CD4-positive, CD25-positive, alpha-beta regulatory T cell (primary cell): Measurements from ENCODE around the gene ALPL. TPM values are rescaled to one million over a fixed set of nuclear protein-coding genes. Genes with fewer than 3 reads are reported as not detected.
A peak's percentile ranks its signal among the peaks of the same experiment; 100 is the strongest.
"Not testable (repeated sequence)": the region's sequence is repeated elsewhere in the genome, so short reads cannot be mapped to it uniquely, and the experiment has no call there.

ENCODE experiments used
- ATAC-seq, 2 donors: fragments of 150-1000 bp; cut with Tn5 transposase; one replicate each; pipeline ENCODE4 v1.10.0; 2021; ENCODE audit warnings: low read depth in 2 of 2, moderate number of reproducible peaks in 2 of 2, moderate library complexity in 1 of 2
- DNase-seq, 3 donors: peaks; one replicate each; pipeline versions ENCODE4 v3.0.0 to v3.0.0-alpha.2; 2012 to 2022; ENCODE audit warnings: mixed read lengths in 1 of 3
- H3K27ac ChIP-seq: one replicate; pipeline ENCODE4 v1.7.0; 2013; ENCODE audit warnings: mild to moderate bottlenecking, low read length; ENCODE audit not compliant: insufficient read depth, poor library complexity, severe bottlenecking
- H3K27me3 ChIP-seq: one replicate; pipeline ENCODE4 v1.7.0; 2013; ENCODE audit warnings: low read length; ENCODE audit not compliant: control insufficient read depth, insufficient read depth
- H3K36me3 ChIP-seq: one replicate; pipeline ENCODE4 v1.7.0; 2013; ENCODE audit warnings: mild to moderate bottlenecking, low read length, moderate library complexity; ENCODE audit not compliant: control insufficient read depth, insufficient read depth
- H3K4me1 ChIP-seq: 2 replicates; pipeline ENCODE4 v1.7.0; 2013; ENCODE audit warnings: mild to moderate bottlenecking, low read length; ENCODE audit not compliant: insufficient read depth, control insufficient read depth, poor library complexity, severe bottlenecking
- H3K4me3 ChIP-seq: one replicate; pipeline ENCODE4 v1.7.0; 2013; ENCODE audit warnings: low read depth, mild to moderate bottlenecking, low read length, moderate library complexity
- H3K9me3 ChIP-seq, 2 experiments: 1 replicate in 1 of 2; 2 replicates in 1 of 2; pipeline ENCODE4 v1.7.0; 2013; ENCODE audit warnings: low read length in 2 of 2, mild to moderate bottlenecking in 1 of 2, moderate library complexity in 1 of 2; ENCODE audit not compliant: control insufficient read depth in 2 of 2
- H3K27ac Mint-ChIP-seq, 3 donors: one replicate each; pipeline ENCODE4 v1.8.0; 2020 to 2022; ENCODE audit warnings: mild to moderate bottlenecking in 3 of 3, mixed read lengths in 3 of 3, moderate library complexity in 2 of 3
- H3K27me3 Mint-ChIP-seq: one replicate; pipeline ENCODE4 v1.8.0; 2022; ENCODE audit warnings: mild to moderate bottlenecking, mixed read lengths
- H3K36me3 Mint-ChIP-seq: one replicate; pipeline ENCODE4 v1.8.0; 2020; ENCODE audit warnings: mixed read lengths
- H3K4me1 Mint-ChIP-seq, 4 donors: one replicate each; pipeline ENCODE4 v1.8.0; 2020 to 2022; ENCODE audit warnings: mixed read lengths in 4 of 4, mild to moderate bottlenecking in 1 of 4
- H3K4me3 Mint-ChIP-seq, 4 donors: one replicate each; pipeline ENCODE4 v1.8.0; 2020 to 2022; ENCODE audit warnings: mild to moderate bottlenecking in 4 of 4, mixed read lengths in 4 of 4, moderate library complexity in 3 of 4
- H3K9me3 Mint-ChIP-seq, 7 donors: one replicate each; pipeline ENCODE4 v1.8.0; 2020 to 2022; ENCODE audit warnings: mixed read lengths in 7 of 7, mild to moderate bottlenecking in 3 of 7, moderate library complexity in 2 of 7
- polyA plus RNA-seq, 4 donors: library from polyadenylated mRNA; unstranded; fragments of 300-500 nt; fragmentation: Illumina TruSeq; gene quantifications; one replicate each; pipeline ENCODE4 v1.2.3, GENCODE V29; 2021
- total RNA-seq: library from RNA; stranded (reverse); gene quantifications from one replicate; pipeline ENCODE4 v1.2.3, GENCODE V29; 2022

The ALPL gene
- total and polyA plus RNA-seq, 5 donors from 2014 or later, result not detected

DNA sequence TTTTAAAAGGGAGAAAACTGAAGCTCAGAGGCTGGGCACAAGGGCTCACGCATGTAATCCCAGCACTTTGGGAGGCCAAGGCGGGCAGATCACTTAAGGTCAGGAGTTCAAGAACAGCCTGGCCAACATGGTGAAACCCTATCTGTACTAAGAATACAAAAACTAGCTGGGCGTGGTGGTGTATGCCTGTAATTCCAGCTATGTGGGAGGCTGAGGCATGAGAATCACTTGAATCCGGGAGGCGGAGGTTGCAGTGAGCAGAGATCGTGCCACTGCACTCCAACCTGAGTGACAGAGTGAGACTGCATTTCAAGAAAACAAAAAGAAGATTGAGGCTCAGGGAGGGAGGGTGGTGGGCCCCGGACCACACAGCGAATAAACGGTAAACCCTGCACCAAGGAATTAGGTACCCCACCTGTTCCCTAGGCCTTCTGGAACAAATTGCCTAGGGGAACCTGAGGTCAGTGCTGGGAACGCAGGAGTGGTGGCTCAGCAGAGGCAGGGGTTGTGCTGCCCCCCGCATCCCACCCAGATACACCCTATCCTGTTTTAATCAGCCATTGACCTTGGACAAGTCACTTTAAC, 10.4 kb downstream of the ALPL start:
- not testable (repeated sequence) for DNase-seq

GRCh38 chr1:21520899-21521716, 11.9 kb downstream of the ALPL start:
- Mint-ChIP-seq H3K4me3 (no peak overlapping the region), H3K36me3 (no peaks in the 10 kb centered on the region), H3K27me3 (no peaks in the 10 kb centered on the region), H3K4me1 (no peaks in the 10 kb centered on the region), H3K9me3 (no peaks in the 10 kb centered on the region), H3K27ac (no peak overlapping the region)
- DNase-seq (no peak), ATAC-seq (no peak)
- Histone ChIP-seq H3K4me1 (no peaks in the 10 kb centered on the region), H3K27ac (no peak overlapping the region), H3K36me3 (no peaks in the 10 kb centered on the region), H3K27me3 (no peaks in the 10 kb centered on the region), H3K4me3 (no peak overlapping the region), H3K9me3 (no peaks in the 10 kb centered on the region)

More for the DNA sequence above, 10.4 kb downstream of the ALPL start:
- ATAC-seq, H3K4me1 Mint-ChIP-seq, H3K36me3 ChIP-seq, H3K4me3 Mint-ChIP-seq, H3K9me3 Mint-ChIP-seq, H3K36me3 Mint-ChIP-seq, H3K4me3 ChIP-seq, H3K27ac Mint-ChIP-seq, H3K27ac ChIP-seq, H3K27me3 ChIP-seq, H3K9me3 ChIP-seq, H3K27me3 Mint-ChIP-seq, H3K4me1 ChIP-seq: not testable (repeated sequence)

DNA sequence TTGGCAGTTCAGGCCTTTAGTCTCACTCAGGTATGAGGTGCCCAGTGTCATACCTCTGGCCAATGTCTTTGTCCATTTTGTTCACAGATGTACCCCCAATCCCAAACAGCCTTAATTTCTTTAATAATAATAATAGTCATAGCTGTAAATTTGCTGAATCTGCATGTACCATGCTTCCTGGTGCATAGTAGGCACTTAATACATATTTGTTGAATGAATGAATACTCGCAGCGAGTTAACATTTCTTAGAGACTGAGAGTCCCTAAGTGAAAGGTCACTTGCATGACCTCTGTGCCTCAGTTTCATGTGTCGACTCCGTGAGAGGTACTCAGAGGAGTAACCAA, 12.5 kb downstream of the ALPL start:
- ATAC-seq (no peak), DNase-seq (no peak)
- H3K27ac ChIP-seq, result no peak overlapping the region
- H3K27me3 ChIP-seq, result no peaks in the 10 kb centered on the region
- no peak overlapping the region for H3K27ac Mint-ChIP-seq
- H3K4me1 Mint-ChIP-seq, result no peaks in the 10 kb centered on the region
- H3K9me3 ChIP-seq, result no peaks in the 10 kb centered on the region
- no peaks in the 10 kb centered on the region for H3K9me3 Mint-ChIP-seq
- H3K36me3 Mint-ChIP-seq, result no peaks in the 10 kb centered on the region
- no peaks in the 10 kb centered on the region for H3K36me3 ChIP-seq
- no peak overlapping the region for H3K4me3 Mint-ChIP-seq
- no peaks in the 10 kb centered on the region for H3K27me3 Mint-ChIP-seq
- H3K4me3 ChIP-seq, result no peak overlapping the region
- H3K4me1 ChIP-seq, result no peaks in the 10 kb centered on the region

- Histone ChIP-seq H3K9me3 (no peaks in the 10 kb centered on the region), H3K36me3 (no peaks in the 10 kb centered on the region), H3K4me1 (no peaks in the 10 kb centered on the region), H3K27ac (no peak overlapping the region), H3K4me3 (no peak overlapping the region), H3K27me3 (no peaks in the 10 kb centered on the region)
- DNase-seq (no peak), ATAC-seq (no peak)
- H3K36me3 Mint-ChIP-seq, result no peaks in the 10 kb centered on the region
- no peak overlapping the region for H3K4me3 Mint-ChIP-seq
- H3K27me3 Mint-ChIP-seq, result no peaks in the 10 kb centered on the region
- H3K27ac Mint-ChIP-seq, result no peak overlapping the region
- no peaks in the 10 kb centered on the region for H3K4me1 Mint-ChIP-seq
- H3K9me3 Mint-ChIP-seq, result no peaks in the 10 kb centered on the region
These were observed 13.4 kb downstream of the ALPL start for GRCh38 chr1:21522525-21523038.

DNA sequence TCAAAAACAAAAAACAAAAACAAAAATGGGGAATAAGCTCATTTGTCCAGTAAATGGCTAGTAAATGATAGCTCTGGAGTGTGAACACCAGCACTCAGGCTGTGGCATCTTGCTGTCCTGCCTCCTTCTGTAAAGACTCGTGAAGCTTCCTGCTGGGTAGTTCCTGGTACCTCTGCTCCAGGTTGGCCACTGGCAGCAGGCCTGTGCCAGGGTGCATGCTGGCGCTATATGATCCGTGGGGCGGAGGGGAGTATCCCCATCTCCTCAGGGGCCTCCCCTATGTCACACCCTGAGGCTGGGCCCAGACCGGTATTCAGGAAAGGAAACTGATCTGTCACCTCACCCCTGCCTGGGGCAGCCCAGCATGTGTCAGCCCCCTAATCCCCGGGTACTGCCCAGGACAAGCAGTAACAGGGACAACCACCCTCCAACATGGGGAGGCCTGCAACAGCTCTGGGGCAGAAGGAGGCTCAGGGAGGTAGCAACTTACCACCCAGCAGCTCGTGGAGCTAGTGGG, 14.1 kb downstream of the ALPL start:
- Mint-ChIP-seq H3K27me3 (no peaks in the 10 kb centered on the region), H3K4me1 (no peaks in the 10 kb centered on the region), H3K27ac (no peak overlapping the region), H3K36me3 (no peaks in the 10 kb centered on the region), H3K4me3 (no peak overlapping the region), H3K9me3 (no peaks in the 10 kb centered on the region)
- Histone ChIP-seq H3K36me3 (no peaks in the 10 kb centered on the region), H3K9me3 (no peaks in the 10 kb centered on the region), H3K4me3 (no peak overlapping the region), H3K27ac (no peak overlapping the region), H3K27me3 (no peaks in the 10 kb centered on the region), H3K4me1 (no peaks in the 10 kb centered on the region)
- no peak for DNase-seq
- ATAC-seq, result peak in 1 of 2 donors; percentile 25

DNA sequence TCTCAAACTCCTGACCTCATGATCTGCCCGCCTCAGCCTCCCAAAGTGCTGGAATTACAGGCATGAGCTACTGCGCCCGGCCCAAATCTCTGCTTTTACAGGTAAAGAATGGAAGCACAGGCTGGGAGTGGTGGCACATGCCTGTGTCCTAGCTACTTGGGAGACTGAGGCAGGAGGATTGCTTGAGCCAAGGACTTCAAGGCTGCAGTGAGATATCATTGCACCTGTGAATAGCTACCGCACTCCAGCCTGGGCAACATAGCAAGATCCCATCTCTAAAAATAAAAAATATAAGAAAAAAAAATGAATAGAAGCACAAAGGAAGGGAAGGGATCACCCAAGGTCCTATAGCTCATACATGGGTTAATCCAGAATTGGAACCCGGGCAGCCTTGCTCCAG, 15.0 kb downstream of the ALPL start:
- Histone ChIP-seq H3K27ac (no peak overlapping the region), H3K4me3 (no peak overlapping the region), H3K27me3 (no peaks in the 10 kb centered on the region), H3K4me1 (no peaks in the 10 kb centered on the region), H3K36me3 (no peaks in the 10 kb centered on the region), H3K9me3 (no peaks in the 10 kb centered on the region)
- DNase-seq (no peak), ATAC-seq (no peak)
- Mint-ChIP-seq H3K9me3 (no peaks in the 10 kb centered on the region), H3K4me3 (no peak overlapping the region), H3K36me3 (no peaks in the 10 kb centered on the region), H3K4me1 (no peaks in the 10 kb centered on the region), H3K27ac (no peak overlapping the region), H3K27me3 (no peaks in the 10 kb centered on the region)

GRCh38 chr1:21524686-21525339, 15.6 kb downstream of the ALPL start:
- Histone ChIP-seq H3K27ac (no peak overlapping the region), H3K4me3 (no peak overlapping the region), H3K4me1 (no peaks in the 10 kb centered on the region), H3K27me3 (no peaks in the 10 kb centered on the region), H3K36me3 (no peaks in the 10 kb centered on the region), H3K9me3 (no peaks in the 10 kb centered on the region)
- no peaks in the 10 kb centered on the region for H3K4me1 Mint-ChIP-seq
- H3K9me3 Mint-ChIP-seq, result no peaks in the 10 kb centered on the region
- H3K4me3 Mint-ChIP-seq, result no peak overlapping the region
- H3K36me3 Mint-ChIP-seq, result no peaks in the 10 kb centered on the region
- ATAC-seq, result no peak
- peak overlapping the region in 1 of 3 donors; percentile 26 for H3K27ac Mint-ChIP-seq
- no peaks in the 10 kb centered on the region for H3K27me3 Mint-ChIP-seq
- no peak for DNase-seq
